Activated naive CD8-positive, alpha-beta T cell treated with anti-CD3 and anti-CD28 coated beads, Interleukin-2, amount 10 ng/mL, durations not matched to agents 7 days and 5 days (primary cell): ENCODE data around the gene CFAP157. TPM values are rescaled to one million over a fixed set of nuclear protein-coding genes. Genes with fewer than 3 reads are reported as not detected.

Experiments used
- ATAC-seq: fragments of 150-1000 bp; cut with Tn5 transposase; one replicate; pipeline ENCODE4 v1.10.0; 2021; ENCODE audit warnings: low read depth, moderate library complexity
- POLR2A ChIA-PET: fragments of 350-600 bp; sonication (Branson Sonifier 250); formaldehyde crosslinking; loops from one replicate; lab custom pipeline; 2021; ENCODE audit warnings: antibody characterized with exemption; lab: Charles Lee
- DNase-seq: peaks from one replicate; pipeline ENCODE4 v3.0.0; 2021
- H3K27ac Mint-ChIP-seq: one replicate; pipeline ENCODE4 v1.8.0; 2022; ENCODE audit warnings: mild to moderate bottlenecking, mixed read lengths
- H3K27me3 Mint-ChIP-seq: one replicate; pipeline ENCODE4 v1.8.0; 2022; ENCODE audit warnings: mild to moderate bottlenecking, moderate library complexity, mixed read lengths
- H3K36me3 Mint-ChIP-seq: one replicate; pipeline ENCODE4 v1.8.0; 2021; ENCODE audit warnings: mild to moderate bottlenecking, mixed read lengths
- H3K4me1 Mint-ChIP-seq: one replicate; pipeline ENCODE4 v1.8.0; 2021; ENCODE audit warnings: mixed read lengths
- H3K4me3 Mint-ChIP-seq: one replicate; pipeline ENCODE4 v1.8.0; 2022; ENCODE audit warnings: mild to moderate bottlenecking, moderate library complexity, mixed read lengths
- H3K9me3 Mint-ChIP-seq: one replicate; pipeline ENCODE4 v1.8.0; 2021; ENCODE audit warnings: mixed read lengths
- total RNA-seq, 2 experiments: library from RNA; stranded (reverse); gene quantifications; one replicate each; pipeline ENCODE4 v1.2.3, GENCODE V29; 2021

Gene CFAP157
- total RNA-seq, 2 experiments from 2014 or later = 0.23 TPM; not detected in 1

GRCh38 chr9:127698985-127699670 is 7.7 kb upstream of the CFAP157 start:
- Mint-ChIP-seq H3K36me3 (no peaks in the 10 kb centered on the region), H3K9me3 (no peaks in the 10 kb centered on the region), H3K4me3 (peak overlapping the region; percentile 82), H3K27me3 (no peaks in the 10 kb centered on the region), H3K4me1 (peaks cover 12% of the 10 kb centered on the region), H3K27ac (peak overlapping the region; percentile 79)
- peak; percentile 85 for DNase-seq
- POLR2A ChIA-PET = interaction anchor here (0.6 kb wide), 1 partner anchor 91 kb away, joined by 3 read pairs; no protein-coding TSS in a partner anchor
- peak; percentile 100 for ATAC-seq

GRCh38 chr9:127700140-127700539 is 6.6 kb upstream of the CFAP157 start:
- peak overlapping the region; percentile 82 for H3K4me3 Mint-ChIP-seq
- H3K36me3 Mint-ChIP-seq = no peaks in the 10 kb centered on the region
- peak overlapping the region; percentile 58 for H3K27ac Mint-ChIP-seq

GRCh38 chr9:127700594-127701255 is 6.1 kb upstream of the CFAP157 start:
- DNase-seq (no peak), ATAC-seq (no peak)
- H3K27ac Mint-ChIP-seq = no peak overlapping the region
- H3K9me3 Mint-ChIP-seq = no peaks in the 10 kb centered on the region
- no peak overlapping the region for H3K4me3 Mint-ChIP-seq
- no peaks in the 10 kb centered on the region for H3K27me3 Mint-ChIP-seq
- POLR2A ChIA-PET = interaction anchor here (0.6 kb wide), 1 partner anchor 17 kb away, joined by 3 read pairs; no protein-coding TSS in a partner anchor
- no peaks in the 10 kb centered on the region for H3K36me3 Mint-ChIP-seq
- peaks cover 12% of the 10 kb centered on the region for H3K4me1 Mint-ChIP-seq

More at GRCh38 chr9:127700140-127700539, 6.6 kb upstream of the CFAP157 start:
- POLR2A ChIA-PET = no interaction called here
- ATAC-seq (no peak), DNase-seq (no peak)
- Mint-ChIP-seq H3K4me1 (peaks cover 12% of the 10 kb centered on the region), H3K27me3 (no peaks in the 10 kb centered on the region), H3K9me3 (no peaks in the 10 kb centered on the region)

- DNase-seq = no peak
- no peak overlapping the region for H3K4me3 Mint-ChIP-seq
- POLR2A ChIA-PET = no interaction called here
- no peak for ATAC-seq
- H3K4me1 Mint-ChIP-seq = peaks cover 17% of the 10 kb centered on the region
- H3K9me3 Mint-ChIP-seq = no peaks in the 10 kb centered on the region
- no peaks in the 10 kb centered on the region for H3K27me3 Mint-ChIP-seq
- H3K36me3 Mint-ChIP-seq = no peaks in the 10 kb centered on the region
- no peak overlapping the region for H3K27ac Mint-ChIP-seq
These were observed 3.4 kb upstream of the CFAP157 start for GRCh38 chr9:127703289-127703946.

GRCh38 chr9:127705577-127706379 is 1.0 kb upstream of the CFAP157 start:
- ATAC-seq = no peak
- Mint-ChIP-seq H3K9me3 (peaks cover 3% of the 10 kb centered on the region), H3K27me3 (peaks cover 2% of the 10 kb centered on the region), H3K36me3 (no peaks in the 10 kb centered on the region), H3K27ac (no peak overlapping the region), H3K4me1 (peaks cover 10% of the 10 kb centered on the region), H3K4me3 (no peak overlapping the region)
- no peak for DNase-seq
- POLR2A ChIA-PET = interaction anchor here (0.5 to 1.6 kb wide), 2 partner anchors 29 to 217 kb away, joined by 3 to 5 read pairs; partner anchors contain the start of gene TOR2A

GRCh38 chr9:127707766-127708165 is 978 bp downstream of the CFAP157 start:
- Mint-ChIP-seq H3K27ac (no peak overlapping the region), H3K4me3 (no peak overlapping the region), H3K9me3 (peaks cover 3% of the 10 kb centered on the region), H3K4me1 (peaks cover 18% of the 10 kb centered on the region), H3K36me3 (no peaks in the 10 kb centered on the region), H3K27me3 (peaks cover 2% of the 10 kb centered on the region)
- no peak for DNase-seq
- POLR2A ChIA-PET = interaction anchor here (1.0 kb wide), 1 partner anchor 27 kb away, joined by 3 read pairs; the partner anchor contains the start of gene TOR2A
- peak; percentile 60 for ATAC-seq

- no peak overlapping the region for H3K4me3 Mint-ChIP-seq
- DNase-seq (no peak), ATAC-seq (no peak)
- H3K9me3 Mint-ChIP-seq = peaks cover 3% of the 10 kb centered on the region
- H3K27ac Mint-ChIP-seq = no peak overlapping the region
- H3K27me3 Mint-ChIP-seq = peaks cover 2% of the 10 kb centered on the region
- no peaks in the 10 kb centered on the region for H3K36me3 Mint-ChIP-seq
- peaks cover 16% of the 10 kb centered on the region for H3K4me1 Mint-ChIP-seq
- POLR2A ChIA-PET = interaction anchor here (2.0 kb wide), 1 partner anchor 26 kb away, joined by 5 read pairs; the partner anchor contains the start of gene TOR2A
These were observed 2.3 kb downstream of the CFAP157 start for GRCh38 chr9:127708952-127709587.

- DNase-seq (no peak), ATAC-seq (no peak)
- Mint-ChIP-seq H3K27me3 (peaks cover 2% of the 10 kb centered on the region), H3K27ac (no peak overlapping the region), H3K4me3 (no peak overlapping the region), H3K36me3 (no peaks in the 10 kb centered on the region), H3K9me3 (peaks cover 3% of the 10 kb centered on the region), H3K4me1 (peaks cover 19% of the 10 kb centered on the region)
- POLR2A ChIA-PET = interaction anchor here (0.7 to 2.0 kb wide), 3 partner anchors 24 to 196 kb away, joined by 3 to 5 read pairs (median 3); partner anchors contain the start of gene TOR2A
These were observed 3.5 kb downstream of the CFAP157 start for GRCh38 chr9:127710204-127710783.

GRCh38 chr9:127711226-127711701 is 4.5 kb downstream of the CFAP157 start:
- peak; percentile 58 for DNase-seq
- no peak overlapping the region for H3K27ac Mint-ChIP-seq
- POLR2A ChIA-PET = interaction anchor here (0.5 to 1.3 kb wide), 3 partner anchors 23 to 127 kb away, joined by 3 to 6 read pairs (median 4); partner anchors contain the start of gene TOR2A
- no peak for ATAC-seq
- no peaks in the 10 kb centered on the region for H3K36me3 Mint-ChIP-seq
- peak overlapping the region; percentile 14 for H3K4me3 Mint-ChIP-seq
- H3K9me3 Mint-ChIP-seq = peaks cover 3% of the 10 kb centered on the region
- H3K4me1 Mint-ChIP-seq = peaks cover 23% of the 10 kb centered on the region
- H3K27me3 Mint-ChIP-seq = peaks cover 2% of the 10 kb centered on the region

GRCh38 chr9:127711831-127712274 is 5.1 kb downstream of the CFAP157 start:
- H3K4me3 Mint-ChIP-seq = no peak overlapping the region

GRCh38 chr9:127712371-127712770 is 5.6 kb downstream of the CFAP157 start:
- Mint-ChIP-seq H3K27ac (no peak overlapping the region), H3K9me3 (peaks cover 3% of the 10 kb centered on the region), H3K36me3 (no peaks in the 10 kb centered on the region), H3K4me3 (no peak overlapping the region), H3K27me3 (peaks cover 2% of the 10 kb centered on the region), H3K4me1 (peaks cover 22% of the 10 kb centered on the region)
- DNase-seq = no peak
- ATAC-seq = no peak
- POLR2A ChIA-PET = interaction anchor here (1.3 kb wide), 1 partner anchor 22 kb away, joined by 6 read pairs; the partner anchor contains the start of gene TOR2A

More at GRCh38 chr9:127711831-127712274, 5.1 kb downstream of the CFAP157 start:
- peaks cover 2% of the 10 kb centered on the region for H3K27me3 Mint-ChIP-seq
- peaks cover 3% of the 10 kb centered on the region for H3K9me3 Mint-ChIP-seq
- no peak overlapping the region for H3K27ac Mint-ChIP-seq
- ATAC-seq = no peak
- peaks cover 23% of the 10 kb centered on the region for H3K4me1 Mint-ChIP-seq
- POLR2A ChIA-PET = interaction anchor here (0.5 to 1.3 kb wide), 3 partner anchors 23 to 128 kb away, joined by 3 to 6 read pairs (median 4); partner anchors contain the start of gene TOR2A
- no peaks in the 10 kb centered on the region for H3K36me3 Mint-ChIP-seq
- DNase-seq = no peak
